Middle frontal gyrus (tissue), 1 donor: ENCODE measurements around the gene PCBP4.
"Not testable (repeated sequence)": the region's sequence is repeated elsewhere in the genome, so short reads cannot be mapped to it uniquely, and the experiment has no call there.

Experiments used
- DNase-seq: peaks from one replicate; pipeline ENCODE4 v3.0.0-alpha.2; 2015; ENCODE audit warnings: low spot score; ENCODE audit errors: extremely low spot score

The PCBP4 gene

GRCh38 chr3:51994530-51994929, 27.3 kb upstream of the PCBP4 start:
- no peak for DNase-seq

- DNase-seq: not testable (repeated sequence)
These were observed 26.4 kb upstream of the PCBP4 start for GRCh38 chr3:51993657-51994056.

GRCh38 chr3:51992017-51992682, 24.9 kb upstream of the PCBP4 start:
- no peak for DNase-seq

- not testable (repeated sequence) for DNase-seq
These were observed 23.3 kb upstream of the PCBP4 start for GRCh38 chr3:51990501-51990971.

- DNase-seq: no peak
These were observed 21.3 kb upstream of the PCBP4 start for GRCh38 chr3:51988286-51989146.

GRCh38 chr3:51987568-51987967, 20.3 kb upstream of the PCBP4 start:
- no peak for DNase-seq

GRCh38 chr3:51986010-51986947, 19.0 kb upstream of the PCBP4 start:
- no peak for DNase-seq

DNA sequence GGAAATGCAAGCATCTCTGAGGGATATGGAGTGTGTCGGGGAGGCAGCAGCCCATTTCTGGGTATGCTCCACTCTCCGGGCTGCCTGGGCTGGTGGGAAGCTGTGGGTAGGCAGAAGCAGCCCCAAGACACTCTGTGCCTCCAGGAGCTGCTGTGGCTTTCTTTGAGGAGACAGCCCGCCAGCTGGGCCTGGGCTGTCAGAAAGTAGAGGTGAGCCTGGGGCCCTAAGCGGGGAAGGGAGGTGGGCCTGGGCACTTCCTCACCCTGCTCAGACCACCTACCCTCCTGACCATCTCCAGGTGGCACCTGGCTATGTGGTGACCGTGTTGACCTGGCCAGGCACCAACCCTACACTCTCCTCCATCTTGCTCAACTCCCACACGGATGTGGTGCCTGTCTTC, 17.8 kb upstream of the PCBP4 start:
- no peak for DNase-seq

- DNase-seq: no peak
These were observed 17.0 kb upstream of the PCBP4 start for GRCh38 chr3:51984269-51984647.

- DNase-seq: no peak
These were observed 16.5 kb upstream of the PCBP4 start for GRCh38 chr3:51983578-51984268.

DNA sequence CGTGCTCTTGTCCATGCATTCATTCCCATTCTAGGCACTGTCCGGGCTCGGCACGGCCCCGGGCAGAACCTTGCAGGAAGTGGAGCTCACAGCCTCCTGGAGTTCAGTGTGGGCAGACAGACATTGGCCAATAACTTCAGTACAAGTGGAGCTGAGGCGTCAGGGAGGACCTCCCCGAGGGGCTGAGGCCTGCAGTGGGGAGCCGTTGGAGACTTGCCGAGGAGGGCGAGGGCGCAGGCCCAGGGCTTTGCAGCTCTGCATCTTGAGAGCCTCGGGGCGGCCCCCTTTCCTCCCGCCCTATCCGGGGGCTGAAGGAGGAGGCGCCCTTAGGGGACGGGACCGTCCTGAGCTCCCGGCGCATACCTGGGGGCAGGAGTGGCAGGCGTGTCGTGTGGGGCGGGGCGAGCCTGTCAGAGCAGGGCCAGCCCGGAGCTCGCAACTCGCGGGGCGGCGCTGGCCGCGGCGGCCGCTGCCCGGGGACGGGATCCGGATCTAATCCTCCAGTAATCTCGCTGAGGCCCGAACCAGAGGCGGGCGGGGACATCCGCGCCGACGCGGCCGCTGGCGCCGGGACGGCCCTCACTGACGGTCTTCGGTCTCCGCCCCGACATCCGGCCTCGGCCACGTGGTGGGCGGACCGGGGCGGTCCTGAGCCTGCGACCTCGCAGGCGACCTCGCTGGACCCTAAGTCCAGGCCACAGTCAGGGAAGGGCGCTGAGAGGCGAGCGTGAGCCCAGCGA, 15.8 kb upstream of the PCBP4 start, which contains the start of gene ACY1:
ACY1 (plus strand) TSS at position 698 of the 740 bp plus-strand sequence. CDS start 530 bp downstream, outside the sequence.
- peak; percentile 61 for DNase-seq

GRCh38 chr3:51982352-51982837, 15.1 kb upstream of the PCBP4 start:
- DNase-seq: no peak

GRCh38 chr3:51980253-51980652, 13.0 kb upstream of the PCBP4 start:
- DNase-seq: no peak

DNA sequence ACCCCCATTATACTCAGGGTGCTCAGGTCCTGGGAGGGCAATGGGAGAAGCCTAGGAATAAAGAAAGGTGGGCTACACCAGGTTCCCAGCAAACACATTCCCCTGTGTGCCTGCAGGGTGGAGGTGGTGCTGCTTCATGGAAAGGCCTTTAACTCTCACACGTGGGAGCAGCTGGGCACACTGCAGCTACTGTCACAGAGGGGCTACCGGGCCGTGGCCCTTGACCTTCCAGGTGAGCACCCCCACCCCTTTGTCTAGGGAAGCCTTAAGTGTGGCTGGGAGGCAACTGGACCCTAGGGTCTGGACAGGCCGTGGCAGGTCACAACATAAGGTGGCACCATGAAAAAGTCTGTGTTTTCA, 10.9 kb upstream of the PCBP4 start:
- no peak for DNase-seq

GRCh38 chr3:51977446-51978142, 10.3 kb upstream of the PCBP4 start:
- DNase-seq: no peak

DNA sequence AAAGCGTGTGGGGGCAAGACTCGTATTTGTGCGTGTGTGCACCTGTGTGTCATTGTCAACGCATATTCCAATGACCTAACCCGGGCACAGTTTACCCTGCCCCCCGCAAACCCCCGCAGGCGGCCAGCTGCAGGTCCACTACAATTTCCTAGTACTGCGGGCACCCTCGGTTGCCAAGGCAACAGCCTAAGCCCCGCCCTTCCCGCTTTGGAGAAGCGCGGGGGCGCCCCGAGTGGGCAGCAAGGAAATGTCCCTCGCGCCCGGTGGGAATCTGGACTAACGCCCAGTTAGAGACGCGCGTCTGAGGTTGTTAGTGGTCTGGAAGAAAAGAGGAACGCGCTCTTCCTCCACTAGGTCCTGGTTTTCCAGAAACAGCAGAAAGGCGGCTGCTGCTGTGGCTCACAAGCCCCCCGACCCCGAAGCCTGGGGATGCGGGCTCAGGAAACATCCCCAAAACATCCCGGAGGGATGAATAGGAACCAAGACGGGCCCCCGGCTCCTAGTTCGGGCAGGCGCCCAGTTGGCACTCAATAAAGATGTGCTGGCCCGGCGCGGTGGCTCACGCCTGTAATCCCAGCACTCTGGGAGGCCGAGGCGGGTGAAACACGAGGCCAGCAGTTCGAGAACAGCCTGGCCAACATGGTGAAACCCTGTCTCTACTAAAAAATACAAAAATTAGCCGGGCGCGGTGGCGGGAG, 8.7 kb upstream of the PCBP4 start:
- peak; percentile 82 for DNase-seq

DNA sequence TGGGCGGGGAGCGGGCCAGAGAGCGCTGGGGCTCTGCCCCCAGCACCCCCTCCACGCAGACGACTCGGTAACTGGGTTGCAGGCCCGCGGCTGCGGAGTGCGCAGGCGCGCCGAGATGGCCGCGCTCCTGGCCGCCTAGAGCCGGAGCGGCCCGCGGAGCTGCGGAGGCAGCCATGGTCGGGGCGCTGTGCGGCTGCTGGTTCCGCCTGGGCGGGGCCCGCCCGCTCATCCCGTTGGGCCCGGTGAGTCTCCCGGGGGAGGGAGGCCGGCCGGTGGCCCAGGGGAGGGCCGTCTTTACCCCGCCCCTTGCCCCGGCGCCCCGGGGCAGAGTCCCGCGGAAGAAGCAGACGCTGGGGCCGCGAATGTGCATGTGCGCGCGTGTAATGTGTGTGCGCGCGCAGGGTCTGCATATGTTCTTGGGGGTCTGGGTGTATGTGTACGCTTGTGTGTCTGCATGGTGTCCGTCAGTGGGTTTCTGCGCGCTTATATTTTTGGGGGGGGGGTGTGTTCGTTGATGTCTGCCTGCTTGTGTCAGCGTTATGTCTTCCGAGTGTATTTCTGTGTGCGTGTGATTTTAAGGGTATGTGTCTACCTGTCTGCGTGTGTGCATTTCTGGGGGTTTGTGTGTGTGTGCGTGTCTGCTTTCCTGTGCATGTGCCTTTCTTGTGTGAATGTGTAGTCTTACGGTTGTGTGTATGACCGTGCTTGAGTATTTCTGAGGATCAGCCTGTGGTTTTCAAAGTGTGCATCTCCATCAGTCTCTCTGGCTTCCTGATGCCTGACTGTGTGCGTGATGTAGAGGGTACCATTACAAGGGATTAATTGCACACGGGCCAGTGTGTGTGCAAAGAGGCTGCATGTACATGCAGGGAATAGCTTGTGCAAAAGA, 8.0 kb upstream of the PCBP4 start, which contains the start of gene ABHD14A:
ABHD14A (plus strand) TSS at position 102 of the 889 bp plus-strand sequence; CDS start at position 174, 72 bp downstream.
- DNase-seq: peak; percentile 54
